T-helper 1 cell treated with Interleukin-12 subunit alpha and Interleukin-12 subunit beta and Interleukin-4 antibody, amounts not matched to agents 30 ng/mL and 1 ng/mL, for 36 hours (primary cell): Measurements from ENCODE around the gene PNISR. TPM values are rescaled to one million over a fixed set of nuclear protein-coding genes. Genes with fewer than 3 reads are reported as not detected.
"Not testable (repeated sequence)": the region's sequence is repeated elsewhere in the genome, so short reads cannot be mapped to it uniquely, and the experiment has no call there.

Experiments used
- intact Hi-C: fragments of 100-400 bp; cut with micrococcal nuclease; formaldehyde crosslinking; loops from one replicate; pipeline ENCODE4 v1.15.1; 2024
- total RNA-seq: library from RNA; stranded (reverse); gene quantifications from 2 replicates; pipeline ENCODE4 v1.2.3, GENCODE V29; 2022

PNISR gene
- total RNA-seq: 128 and 135 TPM in 2 replicates

- intact Hi-C loops: loop anchor here (1.0 to 5.0 kb wide), 9 partner anchors 31 to 1456 kb away; partner anchors contain the start of genes ASCC3, CCNC, COQ3 and FAXC
These were observed at the start of gene PNISR for GRCh38 chr6:99424761-99425646. PNISR (minus strand) TSS chr6:99425308; CDS start chr6:99414659, 10,649 bp downstream.

GRCh38 chr6:99473730-99474129 lies 48.6 kb upstream of the PNISR start:
- intact Hi-C loops: no loop called here

- intact Hi-C loops: no loop called here
These were observed 46.5 kb upstream of the PNISR start for GRCh38 chr6:99471638-99472037.

GRCh38 chr6:99467509-99468106 lies 42.5 kb upstream of the PNISR start:
- intact Hi-C loops: loop anchor here (1.0 to 5.0 kb wide), 8 partner anchors 101 to 630 kb away; partner anchors contain the start of gene CCNC

GRCh38 chr6:99459133-99459532 lies 34.0 kb upstream of the PNISR start:
- intact Hi-C loops: not testable (repeated sequence)

DNA sequence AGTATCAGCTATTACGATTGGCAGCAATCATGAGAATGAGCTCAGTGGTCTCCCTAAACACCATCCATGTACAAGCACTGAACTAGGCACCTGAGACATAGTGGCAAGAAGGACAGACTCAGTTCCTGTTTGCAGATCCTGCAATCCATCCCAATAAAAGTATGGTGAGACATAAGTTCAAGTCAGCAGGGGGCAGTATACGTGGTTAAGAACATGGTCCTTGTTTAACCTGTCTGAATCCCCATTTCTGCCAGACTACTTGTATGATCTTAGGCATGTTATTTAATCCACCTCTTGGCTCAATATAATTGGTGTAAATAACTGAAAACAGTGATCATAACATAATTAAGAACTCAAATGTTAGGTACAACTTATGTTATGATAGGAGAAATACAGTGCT lies 33.2 kb upstream of the PNISR start:
- intact Hi-C loops: no loop called here

DNA sequence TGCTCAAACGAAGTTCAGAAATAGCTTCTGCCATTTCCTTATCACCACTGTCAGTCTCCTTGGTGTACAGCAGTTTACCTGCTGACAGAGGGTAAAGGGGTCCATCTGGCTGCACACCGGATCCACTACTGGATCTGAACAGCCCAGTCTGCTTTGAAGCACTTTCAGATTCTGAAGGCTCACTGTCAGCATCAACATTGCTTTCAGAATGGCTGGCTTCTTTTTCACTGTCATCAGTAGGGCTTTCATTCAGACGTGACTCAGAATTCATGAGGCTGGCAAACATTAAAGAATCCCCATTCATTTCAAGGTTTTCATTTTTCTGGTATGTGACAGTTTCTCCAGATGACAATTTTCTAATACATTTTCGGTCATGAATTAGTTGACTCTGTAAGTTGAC lies 21.0 kb upstream of the PNISR start:
- intact Hi-C loops: no loop called here

DNA sequence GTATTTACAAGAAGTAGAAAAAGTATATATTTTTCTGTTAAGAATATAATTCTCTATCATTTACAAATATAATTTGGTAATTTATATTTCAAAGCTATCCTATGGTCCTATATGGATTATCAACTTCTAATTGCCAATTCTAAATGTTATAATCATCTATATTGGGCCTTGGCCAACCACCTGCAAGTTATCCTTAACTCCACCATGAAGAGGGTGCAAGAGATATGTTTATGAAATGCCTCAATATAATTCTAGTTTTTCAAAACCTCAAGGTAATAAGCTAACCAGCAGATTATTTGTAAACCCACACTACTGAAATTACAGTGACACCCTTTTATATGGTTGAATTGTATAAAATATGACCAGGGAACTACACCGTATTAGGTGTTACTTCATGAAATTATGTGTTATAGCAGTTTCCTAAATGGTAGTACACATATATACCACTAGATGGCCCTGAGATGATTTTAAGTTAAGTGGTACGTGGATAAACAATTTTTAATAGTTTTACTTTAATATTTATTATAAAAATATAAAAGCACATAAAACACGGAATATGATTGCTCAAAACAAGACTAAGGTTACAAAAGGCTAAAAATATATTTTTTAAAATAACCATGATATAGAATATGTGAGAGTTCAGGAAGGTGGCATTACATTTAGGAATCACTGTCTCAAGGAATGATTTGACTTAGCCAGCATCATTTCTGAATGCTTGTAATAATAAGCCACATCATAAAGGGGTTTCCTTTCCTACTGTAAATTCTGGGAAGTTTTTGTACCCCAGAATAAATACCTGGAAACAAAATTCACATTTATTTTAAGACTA lies 9.8 kb upstream of the PNISR start:
- intact Hi-C loops: loop anchor here (1.0 to 2.0 kb wide), 4 partner anchors 8 to 312 kb away; partner anchors contain the start of genes CCNC and USP45

DNA sequence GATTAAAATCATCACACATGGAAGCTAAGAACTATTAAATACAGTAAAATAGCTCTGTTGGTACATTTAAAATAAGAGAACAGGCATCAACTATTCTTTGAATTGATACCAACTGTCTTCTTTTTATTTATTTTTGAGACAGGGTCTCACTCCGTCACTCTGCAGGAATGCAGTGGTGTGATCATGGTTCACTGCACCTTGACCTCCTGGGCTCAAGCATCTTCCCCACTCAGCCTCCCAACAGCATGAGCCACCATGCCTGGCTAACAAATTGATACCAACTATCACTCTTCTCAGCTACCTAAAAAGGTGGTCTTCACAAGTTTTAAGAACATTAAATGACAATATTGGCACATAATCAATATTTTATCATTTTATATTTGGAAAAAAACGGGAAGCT lies 7.8 kb upstream of the PNISR start:
- intact Hi-C loops: no loop called here

DNA sequence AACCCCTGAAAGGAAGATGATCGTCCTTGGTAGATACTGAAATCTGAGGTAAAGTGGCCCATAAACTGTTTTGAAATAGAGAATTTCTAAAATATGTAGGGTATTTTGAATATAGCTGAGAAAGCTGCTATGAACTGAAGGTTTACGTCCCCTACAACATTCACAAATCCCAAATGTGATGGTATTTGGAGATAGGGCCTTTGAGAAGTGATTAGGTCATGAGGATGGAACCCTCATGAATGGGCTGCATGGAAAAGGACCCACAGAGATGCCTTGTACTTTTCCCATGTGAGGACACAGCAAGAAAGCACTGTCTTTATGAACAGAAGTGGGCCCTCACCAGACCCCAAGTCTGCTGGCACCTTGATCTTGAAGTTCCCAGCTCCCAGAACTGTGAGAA lies 6.8 kb upstream of the PNISR start:
- intact Hi-C loops: no loop called here

DNA sequence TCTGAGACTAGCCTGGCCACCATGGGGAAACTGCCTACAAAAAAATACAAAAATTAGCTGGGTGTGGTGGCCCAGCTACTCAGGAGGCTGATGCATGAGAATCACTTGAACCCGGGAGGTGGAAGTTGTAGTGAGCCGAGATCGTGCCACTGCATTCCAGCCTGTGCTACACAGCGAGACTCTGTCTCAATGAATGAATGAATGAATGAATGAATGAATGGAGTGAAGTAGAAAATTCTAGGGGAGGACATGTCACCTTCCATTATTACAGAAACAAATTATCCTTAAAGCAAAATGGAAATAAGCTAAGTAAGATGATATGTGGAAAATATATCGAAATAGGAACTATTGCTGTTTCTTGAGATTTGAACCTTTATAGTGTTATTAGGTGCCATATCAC lies 2.9 kb upstream of the PNISR start:
- intact Hi-C loops: loop anchor here (1.0 to 5.0 kb wide), 3 partner anchors 7 to 319 kb away; partner anchors contain the start of gene FAXC

DNA sequence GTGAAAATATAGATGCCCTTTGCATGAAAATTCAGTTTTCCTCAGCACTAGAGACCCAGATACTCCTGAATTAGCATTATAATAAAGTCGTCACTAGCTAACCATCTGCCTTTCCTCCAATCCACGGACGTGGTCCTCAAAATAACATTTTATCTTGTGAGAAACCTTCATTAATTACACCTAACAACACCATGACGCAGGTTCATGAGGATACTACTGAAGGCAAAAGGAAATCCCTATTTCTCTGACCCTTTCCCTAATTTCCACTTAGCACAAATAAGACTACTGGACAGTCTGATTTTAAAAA lies 1.3 kb upstream of the PNISR start:
- intact Hi-C loops: loop anchor here (2.0 to 5.0 kb wide), 2 partner anchors 79 to 320 kb away; partner anchors contain the start of gene FAXC

DNA sequence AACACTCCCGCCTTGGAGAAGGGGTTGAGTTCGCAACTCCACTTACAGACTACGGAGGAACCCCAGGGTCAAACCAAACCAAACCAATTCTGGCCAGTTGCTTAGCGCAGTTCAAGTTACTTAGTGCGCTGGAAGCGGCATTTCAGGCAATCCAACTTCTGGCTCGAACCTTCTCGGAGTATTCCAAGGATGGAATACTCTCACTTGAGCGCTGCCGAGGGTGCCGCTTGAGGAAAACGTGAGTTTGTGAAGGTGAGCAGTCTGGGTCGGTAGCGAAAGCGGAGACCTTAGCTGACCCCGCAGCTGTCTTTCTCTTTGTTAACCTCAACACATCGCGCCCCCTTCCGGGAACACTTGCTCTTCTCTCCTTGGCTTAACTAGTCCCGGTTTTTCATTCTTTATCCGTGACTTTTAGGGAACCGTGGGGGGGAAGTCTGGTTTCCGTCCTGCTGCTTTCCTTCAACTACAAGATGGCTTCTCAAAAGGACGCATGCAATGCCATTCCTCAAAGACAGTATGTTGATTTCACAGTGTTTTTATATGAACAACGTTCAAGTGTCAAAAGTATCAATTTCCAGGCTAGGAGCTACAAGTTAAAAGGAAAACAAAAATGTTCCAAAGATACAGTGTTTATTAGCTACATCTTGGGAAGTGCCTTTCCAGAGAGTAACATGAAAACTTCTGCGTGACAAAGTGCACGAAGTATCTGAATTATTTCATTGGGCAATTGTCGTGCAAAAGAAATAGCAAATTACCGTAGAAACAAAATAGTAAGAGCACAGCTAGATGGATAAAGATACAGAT lies 741 bp upstream of the PNISR start:
- intact Hi-C loops: loop anchor here (1.0 to 5.0 kb wide), 10 partner anchors 32 to 1455 kb away; partner anchors contain the start of genes ASCC3, CCNC, COQ3 and FAXC

- intact Hi-C loops: loop anchor here (2.0 kb wide), 2 partner anchors 477 to 1457 kb away; partner anchors contain the start of genes ASCC3 and FBXL4
These were observed 1.1 kb downstream of the PNISR start for GRCh38 chr6:99424022-99424421.

- intact Hi-C loops: no loop called here
These were observed 2.2 kb downstream of the PNISR start for GRCh38 chr6:99422912-99423311.

- intact Hi-C loops: no loop called here
These were observed 8.0 kb downstream of the PNISR start for GRCh38 chr6:99416892-99417767.

GRCh38 chr6:99416226-99416625 lies 8.9 kb downstream of the PNISR start:
- intact Hi-C loops: no loop called here

- intact Hi-C loops: no loop called here
These were observed 9.7 kb downstream of the PNISR start for GRCh38 chr6:99415446-99415845.

GRCh38 chr6:99412065-99412464 lies 13.0 kb downstream of the PNISR start:
- intact Hi-C loops: no loop called here

DNA sequence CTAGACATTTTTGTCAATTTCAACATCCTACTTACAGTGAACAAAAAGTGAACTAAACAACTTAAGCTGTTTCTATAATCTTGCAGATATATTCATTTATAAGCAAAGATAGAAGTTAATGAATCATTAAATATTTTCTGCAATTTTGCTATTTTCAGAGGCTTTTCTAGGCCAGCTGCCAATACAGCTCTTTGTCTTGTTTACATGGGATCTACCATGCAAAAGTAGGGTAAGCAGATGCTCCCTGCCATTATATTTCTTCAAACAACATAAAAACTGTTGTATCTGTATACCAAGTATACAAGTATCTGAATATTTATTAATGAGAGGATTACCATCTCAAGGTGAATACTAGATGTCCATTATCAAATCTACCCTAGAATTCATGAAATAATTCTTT lies 15.4 kb downstream of the PNISR start:
- intact Hi-C loops: no loop called here
